Activated CD4-positive, alpha-beta T cell treated with anti-CD3 and anti-CD28 coated beads, Interleukin-2, amount 50 U/mL, for 16 hours (primary cell): ENCODE measurements around the gene POM121C.
"Not testable (repeated sequence)": the region's sequence is repeated elsewhere in the genome, so short reads cannot be mapped to it uniquely, and the experiment has no call there.

ENCODE experiments used
- DNase-seq: peaks from one replicate; pipeline ENCODE4 v3.0.0-alpha.2; 2020

The POM121C gene

GRCh38 chr7:75421798-75422710 lies 64.0 kb downstream of the POM121C start:
- not testable (repeated sequence) for DNase-seq

DNA sequence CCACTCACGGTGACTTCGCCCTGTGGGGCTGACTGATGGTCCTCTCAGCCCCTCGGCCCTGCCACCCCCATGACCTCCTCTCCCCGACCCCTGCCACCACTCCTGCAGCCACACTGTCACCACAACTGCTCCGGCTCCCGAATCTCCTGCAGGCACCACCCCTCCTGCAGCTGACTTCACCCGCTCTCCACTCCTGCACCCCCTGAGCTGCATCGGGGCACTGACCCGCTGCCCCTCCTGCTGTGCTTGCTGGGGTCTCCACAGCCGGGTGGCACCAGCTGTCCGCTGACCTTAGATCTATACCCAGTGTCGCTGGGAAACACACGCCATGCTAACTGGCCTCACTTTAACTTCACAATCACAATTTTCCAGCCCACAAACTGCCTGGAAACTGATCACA lies 65.9 kb downstream of the POM121C start:
- not testable (repeated sequence) for DNase-seq

GRCh38 chr7:75419693-75420092 lies 66.4 kb downstream of the POM121C start:
- not testable (repeated sequence) for DNase-seq

GRCh38 chr7:75419210-75419609 lies 66.9 kb downstream of the POM121C start:
- DNase-seq, result not testable (repeated sequence)

DNA sequence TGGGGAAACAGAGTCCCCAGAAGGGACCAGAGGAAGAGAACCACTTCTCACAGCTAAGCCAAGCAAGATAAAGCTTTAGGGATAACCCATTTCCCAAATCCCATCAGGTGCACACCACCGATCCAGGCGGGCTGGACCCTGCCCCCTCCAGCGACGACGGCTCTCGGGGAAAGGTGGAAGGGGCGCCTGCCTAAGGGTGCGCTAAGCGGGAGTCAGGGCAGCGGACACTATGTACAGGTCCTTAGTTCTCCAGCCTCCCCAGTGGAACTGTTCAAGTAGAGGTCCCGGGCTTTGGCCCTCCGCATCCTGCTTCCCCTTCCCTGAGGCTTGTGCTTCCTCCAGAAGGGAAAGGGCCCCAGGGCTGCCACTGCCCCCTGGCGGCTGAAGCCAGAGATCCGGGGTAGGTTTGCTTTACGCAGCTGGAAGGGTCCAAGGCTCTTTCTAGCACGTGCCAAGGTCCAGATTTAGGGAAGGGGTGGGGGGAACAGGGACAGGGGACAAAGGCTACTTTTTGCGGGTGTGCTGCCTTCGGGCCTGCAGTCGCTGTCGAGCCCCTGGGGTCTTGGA lies 67.7 kb downstream of the POM121C start:
- DNase-seq, result not testable (repeated sequence)

DNA sequence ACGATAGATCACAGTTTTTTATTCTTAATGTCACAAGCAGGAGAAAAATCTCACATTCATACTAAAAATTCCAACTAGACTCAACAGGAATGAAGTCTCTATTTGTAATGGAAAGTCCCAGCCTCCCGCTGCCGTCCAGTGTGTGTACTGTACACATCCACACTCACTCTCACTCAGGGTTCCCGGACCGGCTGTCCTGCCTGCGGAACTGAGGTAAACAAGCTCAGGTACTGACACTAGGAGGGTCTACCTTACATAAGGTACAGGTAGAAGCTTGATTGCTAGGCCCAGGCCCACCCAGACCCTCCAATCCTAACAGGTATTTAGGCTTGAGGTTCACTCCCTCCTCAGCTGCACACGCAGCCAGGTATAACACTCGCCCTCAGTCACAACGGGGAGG lies 69.3 kb downstream of the POM121C start:
- DNase-seq, result not testable (repeated sequence)

- not testable (repeated sequence) for DNase-seq
These were observed 70.2 kb downstream of the POM121C start for GRCh38 chr7:75415829-75416373.

DNA sequence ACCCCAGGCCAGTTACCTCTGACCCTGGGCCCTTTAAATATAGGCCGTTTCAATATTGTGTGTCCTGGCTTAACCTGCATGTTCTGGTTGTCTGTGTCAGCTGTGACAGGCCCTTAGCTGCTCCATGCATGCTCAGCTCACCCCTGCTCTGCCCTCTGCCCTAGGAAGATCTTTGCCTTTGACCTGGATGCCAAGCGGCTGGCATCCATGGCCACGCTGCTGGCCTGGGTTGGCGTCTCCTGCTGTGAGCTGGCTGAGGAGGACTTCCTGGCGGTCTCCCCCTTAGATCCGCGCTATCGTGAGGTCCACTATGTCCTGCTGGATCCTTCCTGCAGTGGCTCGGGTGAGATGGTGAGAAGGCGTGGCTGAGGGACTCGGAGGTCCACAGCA lies 70.7 kb downstream of the POM121C start:
- not testable (repeated sequence) for DNase-seq

DNA sequence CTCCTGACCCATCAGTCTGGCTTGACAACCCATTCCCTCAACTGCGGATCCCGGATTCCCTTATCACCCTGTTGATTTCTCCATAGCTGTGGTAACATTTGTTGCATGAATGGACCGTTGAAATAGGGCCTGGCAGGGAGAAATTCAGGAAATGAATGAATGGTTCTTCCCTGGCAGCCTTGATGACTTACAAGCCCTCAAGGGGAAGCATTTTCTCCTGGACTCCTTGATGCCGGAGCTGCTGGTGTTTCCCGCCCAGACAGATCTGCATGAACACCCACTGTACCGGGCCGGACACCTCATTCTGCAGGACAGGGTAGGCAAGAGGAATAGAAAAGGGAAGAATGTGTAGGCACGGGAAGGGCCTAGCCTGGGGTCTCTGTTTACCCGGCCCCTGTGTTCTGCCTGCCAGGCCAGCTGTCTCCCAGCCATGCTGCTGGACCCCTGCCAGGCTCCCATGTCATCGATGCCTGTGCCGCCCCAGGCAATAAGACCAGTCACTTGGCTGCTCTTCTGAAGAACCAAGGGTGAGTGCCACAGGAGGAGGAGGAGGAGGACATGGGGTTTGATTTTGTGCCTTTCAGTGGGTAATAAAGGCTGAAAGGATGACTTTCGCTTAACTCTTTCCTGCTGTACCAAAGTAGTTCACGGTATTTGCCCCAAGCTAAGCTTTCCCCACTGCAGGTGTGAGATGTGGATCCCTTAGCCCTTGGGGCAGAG lies 71.2 kb downstream of the POM121C start:
- DNase-seq, result not testable (repeated sequence)

- DNase-seq, result not testable (repeated sequence)
These were observed 71.9 kb downstream of the POM121C start for GRCh38 chr7:75414204-75414603.

- not testable (repeated sequence) for DNase-seq
These were observed 75.3 kb downstream of the POM121C start for GRCh38 chr7:75410823-75411173.

DNA sequence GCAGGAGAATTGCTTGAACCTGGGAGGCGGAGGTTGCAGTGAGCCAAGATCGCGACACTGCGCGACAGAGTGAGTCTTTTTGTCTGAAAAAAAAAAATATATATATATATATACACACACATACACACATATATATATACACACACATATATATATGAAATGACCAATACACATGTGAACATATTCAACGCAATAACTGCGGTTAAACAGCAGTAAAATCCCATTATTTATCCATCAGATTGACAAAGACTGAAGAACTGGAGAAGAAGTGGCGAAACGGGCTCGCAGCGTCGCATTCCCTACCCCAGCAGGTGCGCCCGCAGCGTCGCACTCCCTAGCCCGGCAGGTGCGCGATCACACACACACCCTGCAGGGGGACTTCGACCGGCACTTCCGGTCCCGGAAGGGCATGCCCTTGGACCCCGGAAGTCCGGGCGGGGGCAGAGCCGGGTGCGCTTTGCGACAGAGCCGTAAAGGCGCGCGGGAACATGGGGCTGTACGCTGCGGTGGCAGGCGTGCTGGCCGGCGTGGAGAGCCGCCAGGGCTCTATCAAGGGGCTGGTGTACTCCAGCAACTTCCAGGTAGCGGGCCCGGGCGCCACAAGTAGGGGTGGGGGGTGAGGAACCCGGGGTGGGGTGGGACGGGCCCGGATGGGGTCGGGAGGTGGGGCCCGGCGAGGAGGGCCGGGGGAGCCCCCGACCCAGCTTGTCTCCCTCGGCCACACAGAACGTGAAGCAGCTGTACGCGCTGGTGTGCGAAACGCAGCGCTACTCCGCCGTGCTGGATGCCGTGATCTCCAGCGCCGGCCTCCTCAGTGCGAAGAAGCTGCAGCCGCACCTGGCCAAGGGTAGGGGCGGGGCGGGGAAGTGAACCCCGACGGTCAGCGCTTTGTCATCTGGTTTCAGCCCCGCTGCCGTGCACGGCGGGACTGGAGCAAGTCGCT lies 75.9 kb downstream of the POM121C start:
- DNase-seq, result not testable (repeated sequence)

DNA sequence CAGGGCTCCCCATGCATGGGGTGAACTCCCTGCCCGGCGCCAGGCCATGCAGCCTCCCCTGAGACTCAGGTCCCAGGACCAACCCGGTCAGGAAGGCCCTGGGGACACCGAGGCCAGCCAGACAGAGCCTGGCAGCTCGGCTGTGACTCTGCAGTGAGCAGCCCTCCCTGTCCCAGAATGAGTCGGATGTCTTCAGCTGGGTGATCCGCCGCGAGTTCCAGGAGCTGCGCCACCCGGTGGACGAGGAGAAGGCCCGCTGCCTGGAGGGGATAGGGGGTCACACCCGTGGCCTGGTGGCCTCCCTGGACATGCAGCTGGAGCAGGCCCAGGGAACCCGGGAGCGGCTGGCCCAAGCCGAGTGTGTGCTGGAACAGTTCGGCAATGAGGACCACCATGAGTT lies 81.4 kb downstream of the POM121C start:
- not testable (repeated sequence) for DNase-seq

- not testable (repeated sequence) for DNase-seq
These were observed 82.3 kb downstream of the POM121C start for GRCh38 chr7:75403455-75404443.

DNA sequence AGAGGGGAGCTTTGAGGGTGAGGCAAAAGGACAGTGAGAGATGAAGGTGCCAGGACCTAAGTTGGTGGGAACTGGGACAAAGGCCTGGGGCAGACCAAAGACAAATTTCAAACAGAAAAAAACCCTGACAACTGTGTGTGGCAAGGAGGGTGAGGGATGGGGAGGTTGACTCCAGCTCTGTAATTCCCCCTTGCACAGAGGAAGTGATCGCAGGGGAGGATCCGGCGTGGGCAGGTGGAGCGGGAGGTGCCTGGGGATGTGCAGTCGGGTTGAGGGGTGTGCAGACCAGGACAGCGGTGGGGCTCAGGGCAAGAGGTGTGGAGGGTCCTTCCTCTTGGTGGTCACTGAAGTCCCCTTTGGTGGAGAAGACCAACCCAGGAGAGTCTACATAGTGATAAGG lies 85.5 kb downstream of the POM121C start:
- not testable (repeated sequence) for DNase-seq

- DNase-seq, result not testable (repeated sequence)
These were observed 87.1 kb downstream of the POM121C start for GRCh38 chr7:75398771-75399700.

DNA sequence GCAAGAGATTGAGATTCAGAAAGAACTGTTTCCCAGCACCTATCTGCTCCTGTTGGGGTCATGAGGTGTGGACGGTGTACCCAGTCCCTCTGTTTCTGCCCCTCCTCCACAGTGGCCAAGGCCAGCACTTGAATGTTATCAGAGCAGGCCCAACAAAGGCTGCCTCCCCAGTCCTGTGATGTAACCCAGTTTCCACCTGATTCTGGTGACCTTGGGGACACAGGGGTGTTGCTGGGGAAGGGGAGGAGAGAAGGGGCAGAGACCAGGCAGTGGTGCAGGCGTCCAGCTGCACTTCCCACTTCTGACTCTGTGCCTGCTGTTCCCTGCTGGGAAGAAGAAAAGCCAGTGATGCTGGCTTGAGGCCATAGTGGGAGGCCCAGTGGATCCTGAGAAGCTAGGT lies 88.2 kb downstream of the POM121C start:
- not testable (repeated sequence) for DNase-seq

DNA sequence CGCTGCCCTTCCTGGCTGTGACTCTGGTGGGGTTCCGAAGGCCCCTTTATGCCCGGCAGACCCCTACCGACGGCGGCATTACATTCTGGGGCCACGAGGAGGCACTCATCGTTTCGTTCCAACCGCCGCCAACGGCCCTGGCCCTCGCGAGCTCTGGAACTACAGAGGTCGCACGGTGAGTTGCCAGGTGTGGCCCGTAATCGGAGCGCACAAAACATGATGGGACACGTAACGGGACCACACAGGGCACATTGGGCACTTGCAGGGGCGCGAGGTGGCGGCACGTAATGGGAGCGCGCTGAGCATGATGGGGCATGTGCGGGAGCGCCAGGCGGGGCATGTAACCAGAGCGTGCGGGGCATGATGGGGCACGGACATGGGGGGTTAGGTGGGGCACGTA lies 90.8 kb downstream of the POM121C start, which contains the start of gene TRIM73:
TSS of gene TRIM73 (plus strand) at position 301 of the 400 bp plus-strand sequence. CDS start 3,305 bp downstream, outside the sequence.
- DNase-seq, result not testable (repeated sequence)

DNA sequence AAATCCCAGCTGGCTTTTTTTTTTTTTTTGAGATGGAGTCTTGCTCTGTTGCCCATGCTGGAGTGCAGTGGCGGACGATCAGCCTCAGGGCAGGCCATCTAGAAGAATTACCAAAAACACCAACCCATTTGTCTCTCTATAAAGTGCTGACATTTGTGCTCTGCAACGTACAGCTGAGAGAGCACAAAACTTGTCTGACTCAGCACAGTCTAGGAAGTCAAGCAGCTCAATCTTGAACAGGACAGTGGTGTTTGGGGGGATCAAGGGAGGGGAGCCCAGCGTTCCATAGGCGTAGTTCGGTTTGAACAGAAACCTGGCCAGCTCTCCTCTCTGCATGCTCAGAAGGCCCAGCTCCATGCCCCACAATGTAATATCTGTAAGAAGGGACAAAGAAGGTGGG lies 92.9 kb downstream of the POM121C start:
- DNase-seq, result not testable (repeated sequence)
